Liver (tissue), 9 donors: ENCODE measurements around the gene MBP. TPM values are rescaled to one million over a fixed set of nuclear protein-coding genes. Genes with fewer than 3 reads are reported as not detected.

ENCODE experiments used
- DNase-seq: peaks from one replicate; pipeline ENCODE4 v3.0.0-alpha.2; 2017; ENCODE audit warnings: low spot score
- H3K27ac ChIP-seq, 2 donors: one replicate each; pipeline ENCODE4 v1.7.0; 2013; ENCODE audit warnings: inconsistent platforms in 2 of 2, low read length in 2 of 2, control low read depth in 1 of 2, low read depth in 1 of 2, mild to moderate bottlenecking in 1 of 2
- H3K27me3 ChIP-seq, 4 donors: one replicate each; pipeline versions ENCODE4 v1.6.1 to v1.7.0; 2013; ENCODE audit warnings: low read length in 3 of 4, inconsistent platforms in 1 of 4, mild to moderate bottlenecking in 1 of 4, moderate library complexity in 1 of 4; ENCODE audit not compliant: control insufficient read depth in 4 of 4, insufficient read depth in 4 of 4
- H3K36me3 ChIP-seq, 4 donors: one replicate each; pipeline versions ENCODE4 v1.6.1 to v1.7.0; 2013; ENCODE audit warnings: low read length in 3 of 4, mild to moderate bottlenecking in 3 of 4, low read depth in 1 of 4, moderate library complexity in 1 of 4; ENCODE audit not compliant: control insufficient read depth in 4 of 4, insufficient read depth in 3 of 4
- H3K4me1 ChIP-seq, 4 donors: one replicate each; pipeline versions ENCODE4 v1.6.1 to v1.7.0; 2013; ENCODE audit warnings: low read length in 3 of 4, mild to moderate bottlenecking in 3 of 4, moderate library complexity in 1 of 4; ENCODE audit not compliant: control insufficient read depth in 4 of 4, insufficient read depth in 4 of 4
- H3K4me3 ChIP-seq, 3 donors: one replicate each; pipeline versions ENCODE4 v1.6.1 to v1.7.0; 2013; ENCODE audit warnings: low read length in 3 of 3, control low read depth in 1 of 3, low read depth in 1 of 3, mild to moderate bottlenecking in 1 of 3
- H3K9ac ChIP-seq, 2 donors: one replicate each; pipeline ENCODE4 v1.7.0; 2013; ENCODE audit warnings: low read length in 2 of 2, mild to moderate bottlenecking in 2 of 2, moderate library complexity in 2 of 2, control low read depth in 1 of 2, low read depth in 1 of 2
- H3K9me3 ChIP-seq, 4 donors: one replicate each; pipeline versions ENCODE4 v1.6.1 to v1.7.0; 2013; ENCODE audit warnings: low read length in 3 of 4; ENCODE audit not compliant: control insufficient read depth in 4 of 4
- EGR1 ChIP-seq, 2 donors: IDR thresholded peaks; 2 replicates each; pipeline ENCODE4 v1.6.1; 2016 to 2018; ENCODE audit warnings: antibody characterized with exemption in 2 of 2, low read depth in 2 of 2
- FOXA1 ChIP-seq: IDR thresholded peaks from 2 replicates; pipeline ENCODE4 v1.6.1; 2016; ENCODE audit warnings: antibody characterized with exemption
- FOXA2 ChIP-seq: IDR thresholded peaks from 2 replicates; pipeline ENCODE4 v1.6.1; 2016; ENCODE audit warnings: antibody characterized with exemption
- GABPA ChIP-seq, 2 donors: IDR thresholded peaks in 1 of 2; conservative IDR thresholded peaks in 1 of 2; 2 replicates each; pipeline ENCODE4 v1.6.1; 2016; ENCODE audit warnings: antibody characterized with exemption in 2 of 2, mild to moderate bottlenecking in 1 of 2, moderate library complexity in 1 of 2
- HNF4A ChIP-seq, 2 donors: conservative IDR thresholded peaks; 2 replicates each; pipeline ENCODE4 v1.6.1; 2016; ENCODE audit warnings: antibody characterized with exemption in 2 of 2, mild to moderate bottlenecking in 2 of 2
- HNF4G ChIP-seq: IDR thresholded peaks from 2 replicates; pipeline ENCODE4 v1.6.1; 2016; ENCODE audit warnings: antibody characterized with exemption
- JUND ChIP-seq, 2 donors: IDR thresholded peaks; 2 replicates each; pipeline ENCODE4 v1.6.1; 2016; ENCODE audit warnings: antibody characterized with exemption in 2 of 2
- NR2F2 ChIP-seq: IDR thresholded peaks from 2 replicates; pipeline ENCODE4 v1.6.1; 2016; ENCODE audit warnings: antibody characterized with exemption
- RAD21 ChIP-seq, 2 donors: IDR thresholded peaks; 2 replicates each; pipeline ENCODE4 v1.6.1; 2016; ENCODE audit warnings: antibody characterized with exemption in 2 of 2, mild to moderate bottlenecking in 2 of 2
- RXRA ChIP-seq, 2 donors: IDR thresholded peaks; 2 replicates each; pipeline ENCODE4 v1.6.1; 2017 to 2018; ENCODE audit warnings: antibody characterized with exemption in 2 of 2, mild to moderate bottlenecking in 1 of 2
- SP1 ChIP-seq: IDR thresholded peaks from 2 replicates; pipeline ENCODE4 v1.6.1; 2018; ENCODE audit warnings: antibody characterized with exemption, mild to moderate bottlenecking
- TAF1 ChIP-seq: conservative IDR thresholded peaks from 2 replicates; pipeline ENCODE4 v1.6.1; 2016; ENCODE audit warnings: antibody characterized with exemption, mild to moderate bottlenecking
- YY1 ChIP-seq: IDR thresholded peaks from 2 replicates; pipeline ENCODE4 v1.6.1; 2016; ENCODE audit warnings: antibody characterized with exemption, mild to moderate bottlenecking
- WGBS: extraction: QIAGEN DNeasy Blood & Tissue Kit; methylation state at CpG from one replicate; pipeline ENCODE4 v1.1.7; 2013; 5-methylcytosine and 5-hydroxymethylcytosine counted together
- polyA plus RNA-seq, 2 donors: library from polyadenylated mRNA; stranded (reverse) in 1 of 2; unstranded in 1 of 2; fragments of 200-250 nt in 1 of 2; fragments of >200 nt in 1 of 2; fragmentation: Nextera tagmentation in 1 of 2; extraction: Ambion mirVana in 1 of 2; gene quantifications; one replicate each; pipeline versions ENCODE4 v1.2.1 to v1.2.3, GENCODE V29; 2013 to 2015
- total RNA-seq, 2 donors: library from RNA; depleted of rRNA; stranded (reverse); fragments of >200 nt; gene quantifications; one replicate each; pipeline ENCODE4 v1.2.3, GENCODE V29; 2014
- TF ChIP-seq, protein P1 (sequence below): IDR thresholded peaks from 2 replicates; pipeline ENCODE4 v1.6.1; 2016; ENCODE audit warnings: antibody characterized with exemption
- TF ChIP-seq, protein P2 (sequence below): IDR thresholded peaks from 2 replicates; pipeline ENCODE4 v1.6.1; 2016; ENCODE audit warnings: antibody characterized with exemption
- TF ChIP-seq, protein P3 (sequence below): IDR thresholded peaks from 2 replicates; pipeline ENCODE4 v1.6.1; 2016; ENCODE audit warnings: antibody characterized with exemption
- TF ChIP-seq, protein P4 (sequence below): fragments of 150-350 bp; IDR thresholded peaks from 2 replicates; pipeline ENCODE4 v1.5.1; 2017; ENCODE audit warnings: improper control_type of control experiment, low read depth, low read length; ENCODE audit not compliant: missing input control
- TF ChIP-seq, protein P5 (sequence below): IDR thresholded peaks from 2 replicates; pipeline ENCODE4 v1.6.1; 2016; ENCODE audit warnings: antibody characterized with exemption, mild to moderate bottlenecking
- donor health status: healthy.
- donor health status: healthy.
- donor health status: healthy.
- donor health status: healthy.
- donor health status: healthy.

The MBP gene
- total and polyA plus RNA-seq, 4 donors = 9.7 to 23.3 (median 17.7) TPM

DNA sequence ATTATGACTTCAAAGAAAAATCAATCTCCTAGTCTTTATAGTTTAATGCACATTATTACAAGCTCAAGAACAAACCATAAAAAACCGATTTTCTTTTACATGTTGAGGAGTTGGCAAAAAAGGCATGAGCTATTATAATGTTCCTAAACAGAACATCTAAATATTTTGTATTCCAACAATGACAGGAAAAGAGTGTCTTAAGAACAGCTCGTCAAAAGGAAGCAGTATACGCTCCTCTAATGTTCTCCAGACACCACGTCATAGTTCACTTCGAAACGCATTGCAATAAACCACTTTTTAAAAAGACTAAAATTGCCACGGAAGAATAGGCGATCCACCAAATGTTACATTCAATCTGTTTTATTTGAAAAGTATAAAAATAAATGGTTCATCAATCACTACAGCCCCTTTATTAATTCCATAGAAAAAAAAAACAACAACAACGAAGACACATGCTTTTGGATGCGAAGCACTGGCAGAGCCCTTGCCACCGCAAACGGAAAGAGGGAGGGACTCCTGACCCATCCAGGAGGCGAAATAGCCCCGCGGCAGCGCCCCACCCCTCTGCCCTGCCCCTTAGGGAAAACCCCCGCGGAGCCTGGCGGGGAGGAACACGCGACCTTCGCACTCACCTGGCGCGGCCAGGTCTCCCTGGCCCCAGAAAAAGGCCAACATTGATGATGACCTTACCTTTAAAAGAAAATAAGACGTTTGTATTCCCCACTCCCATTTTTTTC, 45.8 kb downstream of the MBP start:
- Histone ChIP-seq H3K9me3 (no peaks in the 10 kb centered on the region), H3K4me1 (peaks cover 8 to 42% (median 18%) of the 10 kb centered on the region in 4 donors), H3K4me3 (peak overlapping the region in 1 of 3 donors; percentile 40), H3K36me3 (peaks cover 0 to 3% (median 0%) of the 10 kb centered on the region in 4 donors), H3K9ac (no peak overlapping the region), H3K27ac (peak overlapping the region; percentile 61 to 64), H3K27me3 (no peaks in the 10 kb centered on the region)
- TF ChIP-seq HNF4A (conservative IDR thresholded peaks at IDR 0.05) (peak; percentile 42 to 54), RXRA (IDR thresholded peaks at IDR 0.05) (peak; percentile 20 to 27), GABPA (IDR thresholded peaks at IDR 0.05 in 1 of 2, conservative IDR thresholded peaks at IDR 0.05 in 1 of 2) (no peak), SP1 (peak; percentile 51)
- TF ChIP-seq, protein P1, sequence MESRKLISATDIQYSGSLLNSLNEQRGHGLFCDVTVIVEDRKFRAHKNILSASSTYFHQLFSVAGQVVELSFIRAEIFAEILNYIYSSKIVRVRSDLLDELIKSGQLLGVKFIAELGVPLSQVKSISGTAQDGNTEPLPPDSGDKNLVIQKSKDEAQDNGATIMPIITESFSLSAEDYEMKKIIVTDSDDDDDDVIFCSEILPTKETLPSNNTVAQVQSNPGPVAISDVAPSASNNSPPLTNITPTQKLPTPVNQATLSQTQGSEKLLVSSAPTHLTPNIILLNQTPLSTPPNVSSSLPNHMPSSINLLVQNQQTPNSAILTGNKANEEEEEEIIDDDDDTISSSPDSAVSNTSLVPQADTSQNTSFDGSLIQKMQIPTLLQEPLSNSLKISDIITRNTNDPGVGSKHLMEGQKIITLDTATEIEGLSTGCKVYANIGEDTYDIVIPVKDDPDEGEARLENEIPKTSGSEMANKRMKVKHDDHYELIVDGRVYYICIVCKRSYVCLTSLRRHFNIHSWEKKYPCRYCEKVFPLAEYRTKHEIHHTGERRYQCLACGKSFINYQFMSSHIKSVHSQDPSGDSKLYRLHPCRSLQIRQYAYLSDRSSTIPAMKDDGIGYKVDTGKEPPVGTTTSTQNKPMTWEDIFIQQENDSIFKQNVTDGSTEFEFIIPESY = no peak
- DNase-seq = no peak
- 30% methylated on average over 25 of the region's 25 CpGs for WGBS

DNA sequence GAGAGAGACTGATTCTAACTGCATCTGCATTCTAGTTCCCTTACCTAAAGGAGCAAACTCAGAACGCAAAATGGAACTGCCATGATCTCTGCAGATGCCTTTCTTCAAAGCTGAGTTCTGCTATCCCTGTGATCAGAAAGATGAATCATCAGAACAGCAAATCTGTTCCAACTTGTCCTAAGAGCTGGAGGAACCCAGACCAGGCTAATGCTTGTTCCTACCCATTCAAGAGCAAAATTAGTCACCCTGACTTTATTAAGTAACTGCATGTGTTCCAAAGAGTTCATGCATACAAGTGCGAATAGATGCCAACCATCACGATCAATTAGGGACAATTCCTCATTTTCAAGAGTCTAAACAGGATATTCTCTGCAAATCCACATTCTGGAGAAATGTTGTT, 46.5 kb downstream of the MBP start:
- Histone ChIP-seq H3K4me3 (no peak overlapping the region), H3K36me3 (peaks cover 0 to 3% (median 0%) of the 10 kb centered on the region in 4 donors), H3K9me3 (no peaks in the 10 kb centered on the region), H3K27me3 (no peaks in the 10 kb centered on the region), H3K27ac (peak overlapping the region; percentile 44 to 61), H3K4me1 (peaks cover 8 to 42% (median 18%) of the 10 kb centered on the region in 4 donors), H3K9ac (no peak overlapping the region)
- WGBS = 80% methylated on average over 3 of the region's 3 CpGs
- no peak for TF ChIP-seq RAD21 (IDR thresholded peaks at IDR 0.05)
- TF ChIP-seq HNF4A (conservative IDR thresholded peaks at IDR 0.05) = no peak
- no peak for TF ChIP-seq EGR1 (IDR thresholded peaks at IDR 0.05; ENCODE audit: low read depth in 2 of 2)
- TF ChIP-seq, protein P2, sequence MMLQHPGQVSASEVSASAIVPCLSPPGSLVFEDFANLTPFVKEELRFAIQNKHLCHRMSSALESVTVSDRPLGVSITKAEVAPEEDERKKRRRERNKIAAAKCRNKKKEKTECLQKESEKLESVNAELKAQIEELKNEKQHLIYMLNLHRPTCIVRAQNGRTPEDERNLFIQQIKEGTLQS = no peak
- no peak for TF ChIP-seq HNF4G
- TF ChIP-seq FOXA1 = no peak
- no peak for TF ChIP-seq RXRA (IDR thresholded peaks at IDR 0.05)
- no peak for TF ChIP-seq TAF1
- TF ChIP-seq, protein P3, sequence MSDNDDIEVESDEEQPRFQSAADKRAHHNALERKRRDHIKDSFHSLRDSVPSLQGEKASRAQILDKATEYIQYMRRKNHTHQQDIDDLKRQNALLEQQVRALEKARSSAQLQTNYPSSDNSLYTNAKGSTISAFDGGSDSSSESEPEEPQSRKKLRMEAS = no peak
- no peak for TF ChIP-seq GABPA (IDR thresholded peaks at IDR 0.05 in 1 of 2, conservative IDR thresholded peaks at IDR 0.05 in 1 of 2)
- TF ChIP-seq, protein P4, sequence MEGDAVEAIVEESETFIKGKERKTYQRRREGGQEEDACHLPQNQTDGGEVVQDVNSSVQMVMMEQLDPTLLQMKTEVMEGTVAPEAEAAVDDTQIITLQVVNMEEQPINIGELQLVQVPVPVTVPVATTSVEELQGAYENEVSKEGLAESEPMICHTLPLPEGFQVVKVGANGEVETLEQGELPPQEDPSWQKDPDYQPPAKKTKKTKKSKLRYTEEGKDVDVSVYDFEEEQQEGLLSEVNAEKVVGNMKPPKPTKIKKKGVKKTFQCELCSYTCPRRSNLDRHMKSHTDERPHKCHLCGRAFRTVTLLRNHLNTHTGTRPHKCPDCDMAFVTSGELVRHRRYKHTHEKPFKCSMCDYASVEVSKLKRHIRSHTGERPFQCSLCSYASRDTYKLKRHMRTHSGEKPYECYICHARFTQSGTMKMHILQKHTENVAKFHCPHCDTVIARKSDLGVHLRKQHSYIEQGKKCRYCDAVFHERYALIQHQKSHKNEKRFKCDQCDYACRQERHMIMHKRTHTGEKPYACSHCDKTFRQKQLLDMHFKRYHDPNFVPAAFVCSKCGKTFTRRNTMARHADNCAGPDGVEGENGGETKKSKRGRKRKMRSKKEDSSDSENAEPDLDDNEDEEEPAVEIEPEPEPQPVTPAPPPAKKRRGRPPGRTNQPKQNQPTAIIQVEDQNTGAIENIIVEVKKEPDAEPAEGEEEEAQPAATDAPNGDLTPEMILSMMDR = no peak
- no peak for TF ChIP-seq JUND (IDR thresholded peaks at IDR 0.05)
- TF ChIP-seq YY1 = no peak
- no peak for TF ChIP-seq FOXA2
- TF ChIP-seq, protein P5, sequence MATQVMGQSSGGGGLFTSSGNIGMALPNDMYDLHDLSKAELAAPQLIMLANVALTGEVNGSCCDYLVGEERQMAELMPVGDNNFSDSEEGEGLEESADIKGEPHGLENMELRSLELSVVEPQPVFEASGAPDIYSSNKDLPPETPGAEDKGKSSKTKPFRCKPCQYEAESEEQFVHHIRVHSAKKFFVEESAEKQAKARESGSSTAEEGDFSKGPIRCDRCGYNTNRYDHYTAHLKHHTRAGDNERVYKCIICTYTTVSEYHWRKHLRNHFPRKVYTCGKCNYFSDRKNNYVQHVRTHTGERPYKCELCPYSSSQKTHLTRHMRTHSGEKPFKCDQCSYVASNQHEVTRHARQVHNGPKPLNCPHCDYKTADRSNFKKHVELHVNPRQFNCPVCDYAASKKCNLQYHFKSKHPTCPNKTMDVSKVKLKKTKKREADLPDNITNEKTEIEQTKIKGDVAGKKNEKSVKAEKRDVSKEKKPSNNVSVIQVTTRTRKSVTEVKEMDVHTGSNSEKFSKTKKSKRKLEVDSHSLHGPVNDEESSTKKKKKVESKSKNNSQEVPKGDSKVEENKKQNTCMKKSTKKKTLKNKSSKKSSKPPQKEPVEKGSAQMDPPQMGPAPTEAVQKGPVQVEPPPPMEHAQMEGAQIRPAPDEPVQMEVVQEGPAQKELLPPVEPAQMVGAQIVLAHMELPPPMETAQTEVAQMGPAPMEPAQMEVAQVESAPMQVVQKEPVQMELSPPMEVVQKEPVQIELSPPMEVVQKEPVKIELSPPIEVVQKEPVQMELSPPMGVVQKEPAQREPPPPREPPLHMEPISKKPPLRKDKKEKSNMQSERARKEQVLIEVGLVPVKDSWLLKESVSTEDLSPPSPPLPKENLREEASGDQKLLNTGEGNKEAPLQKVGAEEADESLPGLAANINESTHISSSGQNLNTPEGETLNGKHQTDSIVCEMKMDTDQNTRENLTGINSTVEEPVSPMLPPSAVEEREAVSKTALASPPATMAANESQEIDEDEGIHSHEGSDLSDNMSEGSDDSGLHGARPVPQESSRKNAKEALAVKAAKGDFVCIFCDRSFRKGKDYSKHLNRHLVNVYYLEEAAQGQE = no peak
- no peak for TF ChIP-seq NR2F2
- TF ChIP-seq SP1 = no peak
- TF ChIP-seq, protein P1 = no peak
- no peak for DNase-seq
